ENCODE measurements around the gene SLC49A4.

Gene SLC49A4

DNA sequence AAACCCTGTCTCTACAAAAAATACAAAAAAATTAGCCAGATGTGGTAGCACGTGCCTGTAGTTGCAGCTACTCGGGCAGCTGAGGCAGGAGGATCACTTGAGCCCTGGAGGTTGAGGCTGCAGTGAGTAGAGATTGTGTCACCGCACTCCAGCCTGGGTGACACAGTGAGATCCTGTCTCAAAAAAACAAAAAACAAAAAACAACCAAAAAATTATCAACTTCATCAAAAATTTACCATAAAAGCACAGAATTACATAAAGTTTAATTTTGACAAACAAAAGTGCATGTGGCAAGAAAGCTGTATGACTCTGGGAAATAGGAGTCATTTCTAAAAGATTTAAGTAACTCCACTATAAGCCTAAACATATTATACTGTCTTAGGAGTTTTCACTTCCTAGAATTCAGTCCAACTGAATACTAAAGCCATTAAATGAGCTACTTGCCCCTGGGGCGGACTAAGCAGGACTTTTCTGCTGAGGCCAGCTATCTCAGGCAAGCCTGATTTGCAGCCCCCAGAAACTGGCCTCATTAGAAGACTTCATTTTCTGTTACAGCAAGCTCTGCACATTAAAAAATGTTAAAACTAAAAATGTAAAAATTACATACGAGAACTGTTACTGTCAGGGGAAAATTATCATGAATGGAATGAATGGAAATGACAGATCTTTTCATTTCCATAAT lies 24.2 kb upstream of the SLC49A4 start:
- ChIA-PET POLR2A (no interaction called here), CTCF (no interaction called here)
- Histone ChIP-seq H3K27ac (ENCODE audit: extremely low read depth, low read depth, low read length) (no peak overlapping the region), H3K4me1 (ENCODE audit: control insufficient read depth, insufficient read depth, low read length) (no peaks in the 10 kb centered on the region), H3K4me3 (ENCODE audit: low read depth, low read length) (no peak overlapping the region), H3K36me3 (ENCODE audit: control insufficient read depth in 2 of 2, insufficient read depth in 1 of 2, low read length in 2 of 2) (peaks cover 0 to 5% of the 10 kb centered on the region in 2 experiments; a peak in 1 of 3 replicates), H3K9me3 (ENCODE audit: control insufficient read depth, insufficient read depth, low read depth, low read length) (no peaks in the 10 kb centered on the region)
- no peak for TF ChIP-seq YY1 (tag by site-specific recombination; IDR thresholded peaks at IDR 0.05)
- TF ChIP-seq MEIS1 (CRISPR knock-in tag; IDR thresholded peaks at IDR 0.05; ENCODE audit: borderline replicate concordance) = no peak
- no peak for TF ChIP-seq ZBTB8A (tag by site-specific recombination; IDR thresholded peaks at IDR 0.05)
- TF ChIP-seq ZIC2 (tag by site-specific recombination; IDR thresholded peaks at IDR 0.05) = no peak
- TF ChIP-seq, protein P1, sequence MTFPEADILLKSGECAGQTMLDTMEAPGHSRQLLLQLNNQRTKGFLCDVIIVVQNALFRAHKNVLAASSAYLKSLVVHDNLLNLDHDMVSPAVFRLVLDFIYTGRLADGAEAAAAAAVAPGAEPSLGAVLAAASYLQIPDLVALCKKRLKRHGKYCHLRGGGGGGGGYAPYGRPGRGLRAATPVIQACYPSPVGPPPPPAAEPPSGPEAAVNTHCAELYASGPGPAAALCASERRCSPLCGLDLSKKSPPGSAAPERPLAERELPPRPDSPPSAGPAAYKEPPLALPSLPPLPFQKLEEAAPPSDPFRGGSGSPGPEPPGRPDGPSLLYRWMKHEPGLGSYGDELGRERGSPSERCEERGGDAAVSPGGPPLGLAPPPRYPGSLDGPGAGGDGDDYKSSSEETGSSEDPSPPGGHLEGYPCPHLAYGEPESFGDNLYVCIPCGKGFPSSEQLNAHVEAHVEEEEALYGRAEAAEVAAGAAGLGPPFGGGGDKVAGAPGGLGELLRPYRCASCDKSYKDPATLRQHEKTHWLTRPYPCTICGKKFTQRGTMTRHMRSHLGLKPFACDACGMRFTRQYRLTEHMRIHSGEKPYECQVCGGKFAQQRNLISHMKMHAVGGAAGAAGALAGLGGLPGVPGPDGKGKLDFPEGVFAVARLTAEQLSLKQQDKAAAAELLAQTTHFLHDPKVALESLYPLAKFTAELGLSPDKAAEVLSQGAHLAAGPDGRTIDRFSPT (tag by site-specific recombination; IDR thresholded peaks at IDR 0.05) = no peak
- TF ChIP-seq KLF10 (tag by site-specific recombination; IDR thresholded peaks at IDR 0.05) = no peak
- TF ChIP-seq, protein P2, sequence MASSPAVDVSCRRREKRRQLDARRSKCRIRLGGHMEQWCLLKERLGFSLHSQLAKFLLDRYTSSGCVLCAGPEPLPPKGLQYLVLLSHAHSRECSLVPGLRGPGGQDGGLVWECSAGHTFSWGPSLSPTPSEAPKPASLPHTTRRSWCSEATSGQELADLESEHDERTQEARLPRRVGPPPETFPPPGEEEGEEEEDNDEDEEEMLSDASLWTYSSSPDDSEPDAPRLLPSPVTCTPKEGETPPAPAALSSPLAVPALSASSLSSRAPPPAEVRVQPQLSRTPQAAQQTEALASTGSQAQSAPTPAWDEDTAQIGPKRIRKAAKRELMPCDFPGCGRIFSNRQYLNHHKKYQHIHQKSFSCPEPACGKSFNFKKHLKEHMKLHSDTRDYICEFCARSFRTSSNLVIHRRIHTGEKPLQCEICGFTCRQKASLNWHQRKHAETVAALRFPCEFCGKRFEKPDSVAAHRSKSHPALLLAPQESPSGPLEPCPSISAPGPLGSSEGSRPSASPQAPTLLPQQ (tag by site-specific recombination; IDR thresholded peaks at IDR 0.05) = no peak
- no peak for TF ChIP-seq ZNF23 (tag by site-specific recombination; IDR thresholded peaks at IDR 0.05; ENCODE audit: borderline replicate concordance)
- TF ChIP-seq, protein P3, sequence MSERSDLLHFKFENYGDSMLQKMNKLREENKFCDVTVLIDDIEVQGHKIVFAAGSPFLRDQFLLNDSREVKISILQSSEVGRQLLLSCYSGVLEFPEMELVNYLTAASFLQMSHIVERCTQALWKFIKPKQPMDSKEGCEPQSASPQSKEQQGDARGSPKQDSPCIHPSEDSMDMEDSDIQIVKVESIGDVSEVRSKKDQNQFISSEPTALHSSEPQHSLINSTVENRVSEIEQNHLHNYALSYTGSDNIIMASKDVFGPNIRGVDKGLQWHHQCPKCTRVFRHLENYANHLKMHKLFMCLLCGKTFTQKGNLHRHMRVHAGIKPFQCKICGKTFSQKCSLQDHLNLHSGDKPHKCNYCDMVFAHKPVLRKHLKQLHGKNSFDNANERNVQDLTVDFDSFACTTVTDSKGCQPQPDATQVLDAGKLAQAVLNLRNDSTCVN (tag by site-specific recombination; optimal IDR thresholded peaks at IDR 0.05) = no peak
- no peak for TF ChIP-seq ZNF157 (tag by site-specific recombination; IDR thresholded peaks at IDR 0.05)
- no peak for TF ChIP-seq FEZF1 (tag by site-specific recombination; IDR thresholded peaks at IDR 0.05)
- TF ChIP-seq ZNF391 (tag by site-specific recombination; IDR thresholded peaks at IDR 0.05; ENCODE audit: borderline replicate concordance, low read depth) = no peak

DNA sequence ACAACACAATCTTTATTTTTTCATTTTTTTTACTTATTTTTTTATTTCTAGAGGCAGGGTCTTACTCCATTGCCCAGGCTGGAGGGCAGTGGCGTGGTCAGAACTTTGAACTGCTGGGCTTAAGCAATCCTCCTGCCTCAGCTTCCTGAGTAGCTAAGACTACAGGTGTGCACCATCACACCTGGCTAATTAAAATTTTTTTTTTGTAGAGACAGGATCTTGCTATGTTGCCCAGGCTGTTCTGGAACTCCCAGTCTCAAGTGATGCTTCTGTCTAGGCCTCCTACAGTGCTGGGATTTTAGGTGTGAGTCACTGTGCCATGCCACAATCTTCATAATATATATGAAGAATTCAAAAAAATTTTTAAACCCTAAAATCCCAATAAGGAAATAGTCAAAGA lies 22.0 kb upstream of the SLC49A4 start:
- TF ChIP-seq SCRT1 (tag by site-specific recombination; IDR thresholded peaks at IDR 0.05; ENCODE audit: borderline replicate concordance) (no peak), ZNF791 (tag by site-specific recombination; IDR thresholded peaks at IDR 0.05) (no peak), HOXA7 (CRISPR knock-in tag; IDR thresholded peaks at IDR 0.05; ENCODE audit: borderline replicate concordance) (no peak), ZNF121 (tag by site-specific recombination; IDR thresholded peaks at IDR 0.05) (peak; percentile 73)
- TF ChIP-seq, protein P4, sequence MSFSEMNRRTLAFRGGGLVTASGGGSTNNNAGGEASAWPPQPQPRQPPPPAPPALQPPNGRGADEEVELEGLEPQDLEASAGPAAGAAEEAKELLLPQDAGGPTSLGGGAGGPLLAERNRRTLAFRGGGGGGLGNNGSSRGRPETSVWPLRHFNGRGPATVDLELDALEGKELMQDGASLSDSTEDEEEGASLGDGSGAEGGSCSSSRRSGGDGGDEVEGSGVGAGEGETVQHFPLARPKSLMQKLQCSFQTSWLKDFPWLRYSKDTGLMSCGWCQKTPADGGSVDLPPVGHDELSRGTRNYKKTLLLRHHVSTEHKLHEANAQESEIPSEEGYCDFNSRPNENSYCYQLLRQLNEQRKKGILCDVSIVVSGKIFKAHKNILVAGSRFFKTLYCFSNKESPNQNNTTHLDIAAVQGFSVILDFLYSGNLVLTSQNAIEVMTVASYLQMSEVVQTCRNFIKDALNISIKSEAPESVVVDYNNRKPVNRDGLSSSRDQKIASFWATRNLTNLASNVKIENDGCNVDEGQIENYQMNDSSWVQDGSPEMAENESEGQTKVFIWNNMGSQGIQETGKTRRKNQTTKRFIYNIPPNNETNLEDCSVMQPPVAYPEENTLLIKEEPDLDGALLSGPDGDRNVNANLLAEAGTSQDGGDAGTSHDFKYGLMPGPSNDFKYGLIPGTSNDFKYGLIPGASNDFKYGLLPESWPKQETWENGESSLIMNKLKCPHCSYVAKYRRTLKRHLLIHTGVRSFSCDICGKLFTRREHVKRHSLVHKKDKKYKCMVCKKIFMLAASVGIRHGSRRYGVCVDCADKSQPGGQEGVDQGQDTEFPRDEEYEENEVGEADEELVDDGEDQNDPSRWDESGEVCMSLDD (tag by site-specific recombination; IDR thresholded peaks at IDR 0.05) = no peak
- TF ChIP-seq, protein P5, sequence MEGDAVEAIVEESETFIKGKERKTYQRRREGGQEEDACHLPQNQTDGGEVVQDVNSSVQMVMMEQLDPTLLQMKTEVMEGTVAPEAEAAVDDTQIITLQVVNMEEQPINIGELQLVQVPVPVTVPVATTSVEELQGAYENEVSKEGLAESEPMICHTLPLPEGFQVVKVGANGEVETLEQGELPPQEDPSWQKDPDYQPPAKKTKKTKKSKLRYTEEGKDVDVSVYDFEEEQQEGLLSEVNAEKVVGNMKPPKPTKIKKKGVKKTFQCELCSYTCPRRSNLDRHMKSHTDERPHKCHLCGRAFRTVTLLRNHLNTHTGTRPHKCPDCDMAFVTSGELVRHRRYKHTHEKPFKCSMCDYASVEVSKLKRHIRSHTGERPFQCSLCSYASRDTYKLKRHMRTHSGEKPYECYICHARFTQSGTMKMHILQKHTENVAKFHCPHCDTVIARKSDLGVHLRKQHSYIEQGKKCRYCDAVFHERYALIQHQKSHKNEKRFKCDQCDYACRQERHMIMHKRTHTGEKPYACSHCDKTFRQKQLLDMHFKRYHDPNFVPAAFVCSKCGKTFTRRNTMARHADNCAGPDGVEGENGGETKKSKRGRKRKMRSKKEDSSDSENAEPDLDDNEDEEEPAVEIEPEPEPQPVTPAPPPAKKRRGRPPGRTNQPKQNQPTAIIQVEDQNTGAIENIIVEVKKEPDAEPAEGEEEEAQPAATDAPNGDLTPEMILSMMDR (tag by site-specific recombination; IDR thresholded peaks at IDR 0.05) = no peak
- H3K4me1 ChIP-seq (ENCODE audit: control insufficient read depth, insufficient read depth, low read length) = no peaks in the 10 kb centered on the region
- POLR2A ChIA-PET = no interaction called here
- H3K27ac ChIP-seq (ENCODE audit: extremely low read depth, low read depth, low read length) = no peak overlapping the region
- no peaks in the 10 kb centered on the region for H3K9me3 ChIP-seq (ENCODE audit: control insufficient read depth, insufficient read depth, low read depth, low read length)
- CTCF ChIA-PET = no interaction called here
- no peak overlapping the region for H3K4me3 ChIP-seq (ENCODE audit: low read depth, low read length)
- H3K36me3 ChIP-seq (ENCODE audit: control insufficient read depth in 2 of 2, insufficient read depth in 1 of 2, low read length in 2 of 2) = peaks cover 0 to 5% of the 10 kb centered on the region in 2 experiments; a peak in 1 of 3 replicates
